Subcutaneous adipose tissue (tissue), 4 donors: ENCODE results near the gene ACLY. TPM values are rescaled to one million over a fixed set of nuclear protein-coding genes. Genes with fewer than 3 reads are reported as not detected.

Experiments used
- total RNA-seq, 4 donors: library from RNA; depleted of rRNA; stranded (reverse); fragments of >200 nt; gene quantifications; one replicate each; pipeline ENCODE4 v1.1.0, GENCODE V29; 2016
- TF ChIP-seq, protein P1 (sequence below): fragments of 450-650 bp; IDR thresholded peaks from one replicate; pipeline ENCODE4 v1.5.1; 2016; ENCODE audit warnings: low read depth, mild to moderate bottlenecking, control low read depth, antibody characterized with exemption, moderate library complexity

The ACLY gene
- total RNA-seq, 4 donors from 2014 or later, result 50.9 to 75.9 (median 64.1) TPM

DNA sequence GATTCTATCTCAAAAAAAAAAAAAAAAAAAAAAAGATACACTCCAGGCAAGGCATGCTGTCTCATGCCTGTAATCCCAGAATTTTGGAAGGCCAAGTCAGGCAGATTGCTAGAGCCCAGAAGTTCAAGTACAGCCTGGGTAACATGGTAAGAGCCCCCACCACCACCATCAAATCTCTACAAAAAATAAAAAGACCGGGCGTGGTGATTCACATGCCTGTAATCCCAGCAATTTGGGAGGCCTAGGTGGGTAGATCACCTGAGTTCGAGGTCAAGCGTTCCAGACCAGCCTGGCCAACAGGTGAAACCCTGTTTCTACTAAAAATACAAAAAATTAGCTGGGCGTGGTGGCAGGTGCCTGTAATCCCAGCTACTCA, 1.8 kb upstream of the ACLY start:
- TF ChIP-seq, protein P1, sequence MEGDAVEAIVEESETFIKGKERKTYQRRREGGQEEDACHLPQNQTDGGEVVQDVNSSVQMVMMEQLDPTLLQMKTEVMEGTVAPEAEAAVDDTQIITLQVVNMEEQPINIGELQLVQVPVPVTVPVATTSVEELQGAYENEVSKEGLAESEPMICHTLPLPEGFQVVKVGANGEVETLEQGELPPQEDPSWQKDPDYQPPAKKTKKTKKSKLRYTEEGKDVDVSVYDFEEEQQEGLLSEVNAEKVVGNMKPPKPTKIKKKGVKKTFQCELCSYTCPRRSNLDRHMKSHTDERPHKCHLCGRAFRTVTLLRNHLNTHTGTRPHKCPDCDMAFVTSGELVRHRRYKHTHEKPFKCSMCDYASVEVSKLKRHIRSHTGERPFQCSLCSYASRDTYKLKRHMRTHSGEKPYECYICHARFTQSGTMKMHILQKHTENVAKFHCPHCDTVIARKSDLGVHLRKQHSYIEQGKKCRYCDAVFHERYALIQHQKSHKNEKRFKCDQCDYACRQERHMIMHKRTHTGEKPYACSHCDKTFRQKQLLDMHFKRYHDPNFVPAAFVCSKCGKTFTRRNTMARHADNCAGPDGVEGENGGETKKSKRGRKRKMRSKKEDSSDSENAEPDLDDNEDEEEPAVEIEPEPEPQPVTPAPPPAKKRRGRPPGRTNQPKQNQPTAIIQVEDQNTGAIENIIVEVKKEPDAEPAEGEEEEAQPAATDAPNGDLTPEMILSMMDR, result no peak

DNA sequence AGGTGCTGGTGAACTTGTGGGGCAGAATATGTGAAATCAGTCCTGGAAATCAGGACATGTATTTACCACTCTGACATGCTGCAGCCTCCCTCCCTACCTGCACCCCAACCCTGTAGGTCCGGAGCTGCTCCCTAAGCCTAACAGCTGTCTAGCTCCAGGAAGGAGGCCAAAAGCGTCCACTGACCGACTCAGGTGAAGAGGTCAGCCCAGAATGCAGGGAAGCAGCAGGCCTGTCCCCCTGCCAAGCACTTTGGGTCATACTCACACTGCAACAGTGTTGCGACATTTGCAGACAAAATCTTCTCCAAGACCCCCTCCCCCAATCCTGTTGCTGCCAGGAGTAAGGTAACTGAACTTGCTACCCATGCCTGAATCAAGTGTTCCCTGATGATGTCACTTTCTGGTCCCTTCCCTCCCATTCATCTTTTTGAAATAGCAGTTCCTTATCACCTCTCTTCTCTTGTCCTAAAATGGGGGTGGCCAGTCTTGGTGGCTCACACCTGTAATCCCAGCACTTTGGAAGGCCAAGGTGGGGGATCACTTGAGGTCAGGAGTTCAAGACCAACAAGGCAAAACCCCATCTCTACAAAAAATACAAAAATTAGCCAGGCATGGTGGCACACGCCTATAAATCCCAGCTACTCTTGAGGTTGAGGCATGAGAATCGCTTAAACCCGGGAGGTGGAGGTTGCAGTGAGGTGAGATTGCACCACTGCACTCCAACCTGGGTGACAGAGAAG, 1.3 kb upstream of the ACLY start:
- TF ChIP-seq, protein P1, result no peak

DNA sequence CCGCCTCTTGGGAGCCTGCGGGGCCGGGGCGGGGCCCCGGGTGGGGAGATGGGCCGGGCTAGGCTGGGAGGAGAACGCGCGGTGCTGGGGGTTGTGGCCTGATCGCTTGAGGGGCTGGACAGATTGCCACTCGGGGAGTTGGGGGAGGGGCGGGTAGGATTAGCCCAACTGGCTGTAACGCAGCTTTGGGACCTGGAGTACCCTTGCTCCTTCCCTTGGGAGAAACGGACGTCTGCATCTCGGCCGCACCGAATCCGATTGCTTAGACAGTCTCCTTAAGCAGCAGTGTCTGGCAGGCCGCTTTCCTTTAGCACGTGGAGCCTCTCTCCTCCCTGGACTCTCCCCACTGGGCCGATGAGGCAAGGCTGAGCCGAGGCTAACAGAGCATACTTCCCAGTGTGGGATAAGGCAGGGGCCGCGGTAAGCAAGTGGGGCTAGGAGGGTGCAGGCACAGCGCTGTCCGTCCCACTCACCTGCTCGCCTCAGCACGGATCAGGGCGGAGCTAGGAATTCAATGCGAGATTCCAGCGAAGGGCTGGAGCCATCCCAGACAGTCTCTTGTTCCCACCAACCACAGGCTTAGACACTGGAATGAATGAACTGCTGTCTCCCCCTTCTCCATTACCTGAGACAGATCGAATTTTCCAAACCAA, 540 bp upstream of the ACLY start:
- TF ChIP-seq, protein P1, result no peak

DNA sequence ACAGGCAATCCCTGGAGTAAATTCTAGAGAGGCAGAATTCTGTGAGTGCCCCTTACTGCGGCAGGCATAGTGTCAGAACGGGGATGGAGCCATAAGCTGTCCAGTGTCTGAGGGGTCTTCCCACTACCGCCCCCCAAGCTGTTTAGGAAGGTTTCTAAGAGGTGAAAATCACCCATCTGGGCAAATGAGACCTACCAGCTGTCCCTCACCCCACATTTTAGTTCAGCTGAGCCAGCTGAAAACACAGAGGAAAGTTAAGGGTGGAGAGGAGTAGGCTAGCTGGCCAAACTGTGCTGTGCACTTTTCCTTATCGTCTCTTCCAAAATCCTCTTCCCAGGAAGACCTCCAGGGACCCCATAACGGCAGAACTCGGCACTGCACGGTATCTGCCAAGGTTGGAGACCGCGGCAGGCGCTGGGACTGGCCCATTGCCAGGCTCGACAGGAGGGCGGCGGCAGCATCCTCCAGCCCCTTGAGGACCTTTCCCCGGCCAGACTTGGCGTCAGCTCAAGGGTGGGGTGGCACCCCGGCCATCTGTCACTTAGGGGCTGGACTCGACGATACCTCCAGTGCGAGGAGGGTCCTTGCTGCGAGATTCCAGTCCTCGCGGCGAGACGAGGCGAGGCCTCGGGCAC, 955 bp downstream of the ACLY start:
- TF ChIP-seq, protein P1, result no peak

DNA sequence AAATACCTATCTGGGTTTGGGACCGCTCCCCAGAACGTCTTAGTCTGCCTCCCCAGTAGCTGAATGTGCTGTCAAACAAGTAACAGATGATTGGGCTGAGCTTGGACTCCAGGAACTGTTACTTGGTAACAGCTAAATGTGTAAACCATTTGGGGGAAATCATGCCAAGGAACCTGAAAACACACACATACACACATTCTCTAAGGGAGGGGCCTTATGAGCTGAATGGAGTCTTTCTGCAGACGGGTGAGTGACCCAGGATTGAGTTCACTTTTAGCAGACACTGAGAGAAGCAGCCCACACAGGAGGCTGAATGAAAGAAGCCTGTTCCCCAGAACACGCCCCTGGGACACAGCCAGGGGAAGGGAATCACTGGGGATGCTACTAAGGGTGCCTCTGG, 1.6 kb downstream of the ACLY start:
- TF ChIP-seq, protein P1, result no peak

DNA sequence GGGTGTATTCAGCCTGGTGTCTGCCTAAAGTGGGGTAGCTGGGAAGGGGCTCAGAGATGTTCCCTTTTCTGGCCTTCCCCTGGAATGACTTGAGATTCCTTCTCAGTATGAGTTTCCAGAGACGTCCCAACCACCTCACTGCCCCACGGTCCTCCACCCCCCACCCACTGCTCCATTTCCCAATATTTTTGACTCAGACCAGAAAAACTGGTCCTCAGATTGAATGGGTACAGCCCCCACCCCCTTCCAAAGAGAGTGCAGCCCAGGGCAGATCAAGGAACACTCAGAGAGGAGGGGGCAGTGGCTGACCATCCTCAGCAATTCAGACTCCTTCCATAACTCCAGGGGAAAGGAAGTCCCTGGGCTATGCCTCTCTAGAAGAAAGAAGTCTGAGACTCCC, 3.2 kb downstream of the ACLY start:
- TF ChIP-seq, protein P1, result no peak

DNA sequence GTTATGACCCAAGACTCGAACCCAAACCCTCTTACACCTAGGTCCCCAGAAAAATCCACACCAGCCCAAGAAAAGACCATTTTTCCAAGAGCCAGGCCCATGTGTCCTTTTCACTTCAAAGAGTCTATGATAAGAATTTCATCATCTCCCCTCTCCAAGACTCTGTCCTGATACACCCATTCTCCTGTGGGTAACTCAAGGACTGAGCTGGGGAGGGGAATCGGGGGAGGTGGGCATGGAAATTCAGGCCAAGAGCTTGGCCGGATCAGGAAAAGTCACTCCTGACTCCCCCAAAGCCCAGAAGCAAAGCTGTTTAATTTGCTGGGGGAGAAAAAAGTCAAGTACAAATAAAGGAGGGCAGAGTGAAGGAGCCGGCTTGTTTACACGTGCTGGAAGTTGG, 3.7 kb downstream of the ACLY start:
- TF ChIP-seq, protein P1, result no peak
